Mucosa of rectum (tissue), 2 donors: Measurements from ENCODE around the gene MYO7B.
A peak's percentile ranks its signal among the peaks of the same experiment; 100 is the strongest.

ENCODE experiments used
- H3K27ac ChIP-seq, 2 donors: one replicate each; pipeline ENCODE4 v1.7.0; 2013; ENCODE audit warnings: inconsistent platforms in 2 of 2, low read depth in 2 of 2, low read length in 2 of 2
- H3K27me3 ChIP-seq, 2 donors: one replicate each; pipeline ENCODE4 v1.7.0; 2013; ENCODE audit warnings: low read length in 2 of 2; ENCODE audit not compliant: control insufficient read depth in 2 of 2, insufficient read depth in 2 of 2
- H3K36me3 ChIP-seq, 2 donors: one replicate each; pipeline ENCODE4 v1.7.0; 2013; ENCODE audit warnings: low read length in 2 of 2; ENCODE audit not compliant: control insufficient read depth in 2 of 2, insufficient read depth in 2 of 2
- H3K4me1 ChIP-seq, 2 donors: one replicate each; pipeline ENCODE4 v1.7.0; 2013; ENCODE audit warnings: low read length in 2 of 2, mild to moderate bottlenecking in 1 of 2; ENCODE audit not compliant: control insufficient read depth in 2 of 2, insufficient read depth in 2 of 2
- H3K4me3 ChIP-seq, 2 donors: one replicate each; pipeline ENCODE4 v1.7.0; 2013; ENCODE audit warnings: low read length in 2 of 2
- H3K9ac ChIP-seq, 2 donors: one replicate each; pipeline ENCODE4 v1.7.0; 2013; ENCODE audit warnings: low read length in 2 of 2, low read depth in 1 of 2, mild to moderate bottlenecking in 1 of 2
- H3K9me3 ChIP-seq, 2 donors: one replicate each; pipeline ENCODE4 v1.7.0; 2013; ENCODE audit warnings: low read length in 2 of 2; ENCODE audit not compliant: control insufficient read depth in 2 of 2
- donor health status: healthy.
- donor health status: Normal muscosa, but diverticular disease.

Gene MYO7B

DNA sequence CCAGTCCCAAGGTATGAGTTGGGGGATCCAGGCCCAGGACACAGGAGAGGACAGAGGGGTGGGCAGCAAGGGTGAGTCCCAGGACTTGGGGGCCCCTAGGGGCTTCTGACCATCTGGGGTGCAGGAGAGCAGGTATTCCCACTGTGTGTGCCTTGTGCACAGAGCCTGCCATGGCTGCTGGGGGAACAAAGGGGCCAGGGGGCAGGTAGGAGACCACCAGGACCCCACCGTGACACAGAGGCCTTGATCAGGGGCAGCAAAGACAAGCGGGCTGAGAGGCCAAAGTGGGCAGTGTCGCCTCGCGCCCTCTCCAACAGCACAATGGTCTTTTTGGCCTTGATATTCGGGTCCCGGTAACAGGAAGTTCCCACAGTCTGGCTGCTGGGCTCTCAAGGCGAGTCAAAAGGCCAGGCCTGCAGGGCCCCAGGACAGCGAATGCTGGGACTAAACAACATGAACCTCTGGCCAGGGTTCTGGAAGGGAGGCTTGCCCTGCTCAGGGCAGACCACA lies 98.1 kb downstream of the MYO7B start:
- Histone ChIP-seq H3K9ac (no peak overlapping the region), H3K4me1 (peaks cover 20 to 24% of the 10 kb centered on the region in 2 donors), H3K36me3 (peaks cover 9 to 13% of the 10 kb centered on the region in 2 donors)

DNA sequence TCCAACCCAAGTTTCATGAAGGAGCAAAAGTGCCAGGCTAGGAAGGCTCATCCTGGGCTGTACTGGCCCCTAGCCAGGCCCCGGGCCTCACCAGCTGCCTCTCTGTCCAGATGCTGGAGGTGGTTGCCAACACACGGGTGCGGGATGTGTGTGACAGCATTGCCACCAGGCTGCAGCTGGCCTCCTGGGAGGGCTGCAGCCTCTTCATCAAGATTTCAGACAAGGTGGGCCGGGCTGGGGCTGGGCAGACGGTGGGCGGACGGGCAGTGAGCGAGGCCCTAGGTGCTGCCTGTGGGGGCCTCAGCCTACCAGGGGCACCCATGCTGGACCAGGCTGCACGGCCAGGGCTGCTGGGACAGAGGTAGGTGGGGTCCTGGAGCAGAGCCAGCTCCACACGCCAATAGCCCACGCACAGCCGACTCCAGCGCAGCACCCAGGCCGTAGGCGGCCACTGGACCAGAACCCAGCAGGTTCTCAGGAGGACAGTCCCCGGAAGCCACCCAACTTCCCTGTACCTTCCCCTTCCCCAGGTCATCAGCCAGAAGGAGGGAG lies 98.7 kb downstream of the MYO7B start:
- no peak overlapping the region for H3K9ac ChIP-seq
- no peak overlapping the region for H3K4me3 ChIP-seq

More for the DNA sequence above, 98.1 kb downstream of the MYO7B start:
- Histone ChIP-seq H3K27me3 (no peaks in the 10 kb centered on the region), H3K27ac (peak overlapping the region in 1 of 2 donors; percentile 32), H3K9me3 (no peaks in the 10 kb centered on the region), H3K4me3 (no peak overlapping the region)

DNA sequence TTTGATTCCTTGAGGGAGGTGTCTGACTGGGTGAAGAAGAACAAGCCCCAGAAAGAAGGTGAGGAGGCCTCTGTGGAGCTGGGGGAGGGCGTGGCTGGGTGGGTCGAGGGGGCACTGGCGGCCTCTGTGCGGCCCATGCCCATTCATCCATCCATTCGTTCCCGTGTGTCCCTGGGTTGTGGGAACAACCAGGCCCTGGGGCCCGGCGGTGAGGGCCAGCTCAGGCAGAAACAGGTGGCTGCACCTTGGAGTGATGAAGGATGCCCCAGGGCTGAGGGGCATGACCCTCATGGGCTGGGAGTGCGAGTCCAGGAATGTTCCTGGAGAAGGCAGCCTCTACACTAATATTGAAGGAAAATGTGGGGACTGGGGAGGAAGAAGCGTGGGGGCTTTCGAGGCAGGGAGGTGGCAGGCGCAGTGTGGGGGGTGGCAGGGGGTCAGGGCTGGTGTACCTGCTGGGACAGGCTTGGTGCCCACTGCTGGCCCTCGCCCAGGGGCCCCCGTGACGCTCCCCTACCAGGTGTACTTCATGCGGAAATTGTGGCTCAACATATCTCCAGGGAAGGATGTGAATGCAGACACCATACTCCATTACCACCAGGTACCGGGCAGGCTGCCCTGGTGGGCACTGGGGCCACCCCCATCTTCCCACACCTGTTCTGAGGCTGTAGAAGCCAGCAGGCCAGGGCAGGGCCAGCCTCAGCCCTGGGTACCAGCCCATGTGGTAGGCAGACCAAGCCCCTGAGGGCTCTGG lies 99.3 kb downstream of the MYO7B start:
- Histone ChIP-seq H3K4me1 (peaks cover 20 to 24% of the 10 kb centered on the region in 2 donors), H3K9ac (no peak overlapping the region), H3K9me3 (no peaks in the 10 kb centered on the region), H3K36me3 (peaks cover 10 to 13% of the 10 kb centered on the region in 2 donors), H3K4me3 (no peak overlapping the region), H3K27ac (no peak overlapping the region), H3K27me3 (no peaks in the 10 kb centered on the region)

More for the DNA sequence above, 98.7 kb downstream of the MYO7B start:
- Histone ChIP-seq H3K9me3 (no peaks in the 10 kb centered on the region), H3K36me3 (peaks cover 10 to 13% of the 10 kb centered on the region in 2 donors), H3K4me1 (peaks cover 20 to 24% of the 10 kb centered on the region in 2 donors), H3K27ac (peak overlapping the region in 1 of 2 donors; percentile 32), H3K27me3 (no peaks in the 10 kb centered on the region)

DNA sequence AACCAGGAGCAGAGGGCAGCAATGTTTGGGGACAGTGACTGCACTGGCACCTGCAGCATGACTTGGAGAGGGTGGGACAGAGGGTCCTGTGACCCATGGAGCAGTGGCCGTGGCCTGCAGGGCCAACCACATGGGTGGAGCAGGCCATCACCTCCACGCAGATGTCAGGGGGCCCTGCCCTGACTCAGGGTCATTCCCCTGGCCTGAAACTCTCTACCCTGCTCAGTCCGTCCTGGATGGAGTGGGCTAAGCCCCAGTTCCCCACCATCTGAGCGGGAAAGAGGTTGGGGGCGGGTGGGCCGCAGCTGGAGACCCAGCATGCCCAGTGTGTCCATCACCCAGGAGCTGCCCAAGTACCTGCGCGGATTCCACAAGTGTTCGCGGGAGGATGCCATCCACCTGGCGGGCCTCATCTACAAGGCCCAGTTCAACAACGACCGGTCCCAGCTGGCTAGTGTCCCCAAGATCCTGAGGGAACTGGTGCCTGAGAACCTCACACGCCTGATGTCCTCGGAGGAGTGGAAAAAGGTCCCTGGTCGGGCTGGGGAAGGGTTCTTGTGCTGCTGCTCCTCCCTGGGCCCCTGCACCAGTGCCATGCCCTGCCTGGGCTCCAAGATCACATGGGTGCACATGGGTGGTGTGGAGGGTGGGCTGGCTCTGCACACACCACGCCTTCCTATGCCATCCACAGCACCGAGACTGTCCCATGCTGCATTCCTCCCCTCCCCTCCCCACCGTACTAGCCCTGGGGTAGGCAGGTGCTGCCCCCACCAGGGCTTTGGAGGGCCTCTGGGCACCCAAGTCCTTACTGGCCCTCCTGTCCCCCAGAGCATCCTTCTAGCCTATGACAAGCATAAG lies 100.1 kb downstream of the MYO7B start:
- Histone ChIP-seq H3K9me3 (no peaks in the 10 kb centered on the region), H3K9ac (peak overlapping the region in 1 of 2 donors; percentile 34), H3K27ac (peak overlapping the region; percentile 39 to 65), H3K4me3 (no peak overlapping the region), H3K27me3 (no peaks in the 10 kb centered on the region), H3K36me3 (peaks cover 10 to 13% of the 10 kb centered on the region in 2 donors), H3K4me1 (peaks cover 20 to 24% of the 10 kb centered on the region in 2 donors)

DNA sequence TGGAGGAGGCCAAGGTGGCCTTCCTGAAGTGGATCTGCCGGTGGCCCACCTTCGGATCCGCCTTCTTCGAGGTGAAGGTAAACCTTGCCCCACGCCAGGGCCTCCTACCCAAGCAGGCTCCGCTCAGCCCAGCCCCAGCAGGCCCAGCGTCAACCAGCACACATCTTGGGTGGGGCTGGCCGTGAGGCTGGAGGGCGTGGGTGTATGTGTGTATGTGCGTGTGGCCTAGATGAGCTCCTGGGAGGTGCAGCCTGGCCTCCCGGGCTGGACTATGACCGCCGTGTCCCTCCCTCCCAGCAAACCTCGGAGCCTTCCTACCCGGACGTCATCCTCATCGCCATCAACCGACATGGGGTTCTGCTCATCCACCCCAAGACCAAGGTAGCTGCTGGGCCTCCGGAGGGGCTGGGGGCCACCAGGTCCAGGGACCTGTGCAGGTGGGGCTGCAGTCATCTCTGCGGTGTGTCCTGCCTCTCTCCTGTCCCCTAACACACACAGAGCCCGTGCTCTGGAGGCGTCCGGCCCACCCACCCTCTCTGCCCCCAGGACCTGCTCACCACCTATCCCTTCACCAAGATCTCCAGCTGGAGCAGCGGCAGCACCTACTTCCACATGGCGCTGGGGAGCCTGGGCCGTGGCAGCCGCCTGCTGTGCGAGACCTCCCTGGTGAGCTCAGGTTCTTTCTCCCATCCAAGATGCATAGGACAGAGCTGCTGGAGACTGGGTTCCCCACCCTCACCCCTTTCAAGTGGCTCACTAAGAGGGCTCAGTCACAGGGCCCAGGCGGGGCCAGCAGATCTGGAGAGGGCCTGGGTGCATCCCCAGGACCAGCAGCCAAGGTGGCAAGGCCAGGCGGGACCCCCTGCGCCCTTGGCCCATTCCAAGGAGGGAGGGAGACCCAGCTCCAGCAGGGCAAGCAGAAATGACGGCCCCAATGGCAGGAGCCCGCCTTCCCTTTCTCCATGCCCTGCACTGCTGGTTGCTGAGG lies 101.1 kb downstream of the MYO7B start:
- H3K4me3 ChIP-seq: no peak overlapping the region

DNA sequence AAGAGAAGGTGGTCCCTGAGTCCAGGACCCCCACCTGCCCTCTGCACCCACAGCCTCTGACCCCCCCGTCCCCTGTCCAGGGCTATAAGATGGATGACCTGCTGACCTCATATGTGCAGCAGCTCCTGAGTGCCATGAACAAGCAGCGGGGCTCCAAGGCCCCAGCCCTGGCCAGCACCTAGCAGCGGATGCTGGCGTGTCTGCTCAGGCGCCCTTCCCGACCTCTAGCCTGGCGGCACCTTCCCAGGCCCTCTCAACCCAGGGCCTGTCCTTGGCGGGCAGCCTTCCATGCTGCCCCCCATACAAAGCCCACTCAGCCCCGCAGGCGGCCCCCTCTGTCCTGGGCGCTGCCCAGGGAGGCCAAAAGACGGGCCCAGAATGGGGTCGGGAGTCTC lies 101.8 kb downstream of the MYO7B start:
- Histone ChIP-seq H3K9me3 (no peaks in the 10 kb centered on the region), H3K4me3 (no peak overlapping the region), H3K27me3 (no peaks in the 10 kb centered on the region), H3K9ac (no peak overlapping the region), H3K27ac (peak overlapping the region; percentile 12 to 52), H3K36me3 (peaks cover 6 to 13% of the 10 kb centered on the region in 2 donors), H3K4me1 (peaks cover 20 to 24% of the 10 kb centered on the region in 2 donors)

More for the DNA sequence above, 101.1 kb downstream of the MYO7B start:
- Histone ChIP-seq H3K27ac (peak overlapping the region; percentile 52 to 65), H3K36me3 (peaks cover 6 to 13% of the 10 kb centered on the region in 2 donors), H3K9ac (peak overlapping the region in 1 of 2 donors; percentile 34), H3K9me3 (no peaks in the 10 kb centered on the region), H3K4me1 (peaks cover 20 to 24% of the 10 kb centered on the region in 2 donors), H3K27me3 (no peaks in the 10 kb centered on the region)

DNA sequence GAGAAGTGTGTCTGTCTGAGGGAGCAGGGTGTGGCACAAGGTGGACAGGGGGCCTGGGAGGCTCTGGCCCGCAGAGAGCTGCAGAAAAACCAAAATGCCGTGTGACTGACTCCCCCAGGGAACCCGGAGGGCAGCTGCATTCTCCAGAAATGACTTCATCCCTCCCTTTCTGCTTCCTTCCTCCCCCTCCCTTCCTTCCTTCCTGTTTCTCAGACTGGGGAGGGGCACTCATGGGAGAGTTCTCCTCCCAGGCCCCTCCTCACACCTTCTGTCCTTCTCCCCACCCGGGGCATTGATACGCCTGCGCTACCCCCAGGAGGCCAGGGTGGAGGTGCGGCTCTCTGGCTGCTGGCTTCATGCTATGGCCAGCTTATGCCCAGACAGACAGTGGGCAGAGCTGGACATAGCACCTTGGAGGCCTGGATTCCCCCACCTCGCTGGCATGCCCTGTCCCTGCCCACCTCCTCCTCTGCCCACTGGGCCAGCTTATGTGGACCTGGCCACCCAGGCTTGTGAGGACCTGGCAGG lies 102.3 kb downstream of the MYO7B start:
- no peak overlapping the region for H3K4me3 ChIP-seq
- H3K9ac ChIP-seq: no peak overlapping the region
- no peaks in the 10 kb centered on the region for H3K27me3 ChIP-seq
- no peaks in the 10 kb centered on the region for H3K9me3 ChIP-seq
- peaks cover 6 to 13% of the 10 kb centered on the region in 2 donors for H3K36me3 ChIP-seq
- H3K27ac ChIP-seq: peak overlapping the region; percentile 12 to 52
- peaks cover 17 to 24% of the 10 kb centered on the region in 2 donors for H3K4me1 ChIP-seq

DNA sequence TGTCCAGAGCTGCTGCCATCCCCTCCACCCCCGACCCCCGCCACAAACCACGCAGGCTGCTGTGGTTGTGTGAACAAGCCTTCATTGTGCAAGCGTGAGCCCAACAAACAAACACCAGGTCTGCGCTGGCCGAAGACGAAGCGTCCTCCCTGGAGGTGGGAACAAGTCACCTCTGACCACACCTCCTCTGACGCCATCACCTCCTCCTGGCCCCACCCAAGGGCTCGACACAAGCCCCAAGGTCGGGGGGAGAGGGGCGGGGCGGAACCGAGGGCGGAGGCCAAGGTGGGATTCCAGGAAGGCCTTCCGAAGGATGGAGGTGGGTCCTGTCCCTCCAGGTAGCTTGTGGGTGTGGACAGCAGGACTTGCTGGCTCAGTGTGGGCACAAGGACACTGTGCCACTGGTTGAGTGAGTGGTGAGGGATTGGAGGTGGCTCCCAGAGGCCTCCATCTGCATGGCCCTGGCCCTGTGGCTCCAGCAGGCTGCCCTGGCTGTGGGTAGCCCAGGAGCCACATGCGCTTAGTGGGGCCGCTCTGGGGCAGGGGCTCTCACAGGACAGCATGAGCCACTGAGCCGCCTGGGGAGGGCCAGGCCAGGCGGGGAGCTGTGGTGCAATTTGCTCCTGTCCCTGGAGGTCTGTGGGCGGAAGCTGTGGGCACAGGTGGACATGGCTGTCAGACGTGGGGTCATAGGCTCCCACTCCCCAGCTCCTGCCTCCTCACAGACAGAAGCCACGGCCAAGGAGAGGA lies 103.1 kb downstream of the MYO7B start:
- no peak overlapping the region for H3K4me3 ChIP-seq
- H3K9ac ChIP-seq: no peak overlapping the region
- no peaks in the 10 kb centered on the region for H3K27me3 ChIP-seq
- peak overlapping the region in 1 of 2 donors; percentile 52 for H3K27ac ChIP-seq
- peaks cover 6 to 13% of the 10 kb centered on the region in 2 donors for H3K36me3 ChIP-seq
- H3K9me3 ChIP-seq: no peaks in the 10 kb centered on the region
- peaks cover 17 to 22% of the 10 kb centered on the region in 2 donors for H3K4me1 ChIP-seq
